ENCODE data around the gene CLUH.

Gene CLUH

GRCh38 chr17:2707721-2708584 lies 3.6 kb downstream of the CLUH start:
- TF ChIP-seq EZH2phosphoT487 (IDR thresholded peaks at IDR 0.05; ENCODE audit: low read depth) (no peak), CTCF (IDR thresholded peaks at IDR 0.05; ENCODE audit: low read depth, low read length) (peak; percentile 30)
- Histone ChIP-seq H3K9me3 (ENCODE audit: insufficient read depth, low read length) (no peaks in the 10 kb centered on the region), H3K4me3 (ENCODE audit: low read length) (peak overlapping the region; percentile 99), H3K4me1 (ENCODE audit: low read length) (peaks cover 16% of the 10 kb centered on the region), H3K27me3 (ENCODE audit: low read depth, low read length) (no peaks in the 10 kb centered on the region), H3K9ac (ENCODE audit: low read length) (peak overlapping the region; percentile 87), H2AFZ (ENCODE audit: low read depth, low read length) (no peak overlapping the region), H4K20me1 (ENCODE audit: insufficient read depth, low read length) (peaks cover 62% of the 10 kb centered on the region), H3K79me2 (ENCODE audit: low read length) (peaks cover 89% of the 10 kb centered on the region), H3K36me3 (replicated peaks; ENCODE audit: low read depth, low read length) (no peaks in the 10 kb centered on the region), H3K27ac (ENCODE audit: low read length) (no peak overlapping the region; the same call in 1 of the 2 replicates), H3K4me2 (ENCODE audit: low read length) (peak overlapping the region; percentile 94)

- H3K9ac ChIP-seq (ENCODE audit: low read length) = no peak overlapping the region
- peaks cover 80% of the 10 kb centered on the region for H3K79me2 ChIP-seq (ENCODE audit: low read length)
- TF ChIP-seq CTCF (IDR thresholded peaks at IDR 0.05; ENCODE audit: low read depth, low read length) = no peak
- no peak for TF ChIP-seq EZH2phosphoT487 (IDR thresholded peaks at IDR 0.05; ENCODE audit: low read depth)
- no peak overlapping the region for H3K27ac ChIP-seq (ENCODE audit: low read length)
- H2AFZ ChIP-seq (ENCODE audit: low read depth, low read length) = no peak overlapping the region
- no peaks in the 10 kb centered on the region for H3K27me3 ChIP-seq (ENCODE audit: low read depth, low read length)
- peaks cover 11% of the 10 kb centered on the region for H3K4me1 ChIP-seq (ENCODE audit: low read length)
- no peaks in the 10 kb centered on the region for H3K9me3 ChIP-seq (ENCODE audit: insufficient read depth, low read length)
- no peaks in the 10 kb centered on the region for H3K36me3 ChIP-seq (replicated peaks; ENCODE audit: low read depth, low read length)
- peaks cover 62% of the 10 kb centered on the region for H4K20me1 ChIP-seq (ENCODE audit: insufficient read depth, low read length)
- no peak overlapping the region for H3K4me3 ChIP-seq (ENCODE audit: low read length)
- no peak overlapping the region for H3K4me2 ChIP-seq (ENCODE audit: low read length)
Measured at GRCh38 chr17:2706911-2707510, 4.6 kb downstream of the CLUH start.

- Histone ChIP-seq H3K9me3 (ENCODE audit: insufficient read depth, low read length) (no peaks in the 10 kb centered on the region), H3K4me3 (ENCODE audit: low read length) (no peak overlapping the region), H3K79me2 (ENCODE audit: low read length) (peaks cover 72% of the 10 kb centered on the region), H3K4me2 (ENCODE audit: low read length) (no peak overlapping the region), H4K20me1 (ENCODE audit: insufficient read depth, low read length) (peaks cover 62% of the 10 kb centered on the region), H3K9ac (ENCODE audit: low read length) (no peak overlapping the region), H3K36me3 (replicated peaks; ENCODE audit: low read depth, low read length) (no peaks in the 10 kb centered on the region), H3K4me1 (ENCODE audit: low read length) (peaks cover 11% of the 10 kb centered on the region), H3K27ac (ENCODE audit: low read length) (no peak overlapping the region), H2AFZ (ENCODE audit: low read depth, low read length) (no peak overlapping the region), H3K27me3 (ENCODE audit: low read depth, low read length) (no peaks in the 10 kb centered on the region)
- TF ChIP-seq CTCF (IDR thresholded peaks at IDR 0.05; ENCODE audit: low read depth, low read length) = no peak
- TF ChIP-seq EZH2phosphoT487 (IDR thresholded peaks at IDR 0.05; ENCODE audit: low read depth) = no peak
Measured at GRCh38 chr17:2705888-2706795, 5.4 kb downstream of the CLUH start.
